ENCODE measurements around the gene RUFY3.
"Not testable (repeated sequence)": the region's sequence is repeated elsewhere in the genome, so short reads cannot be mapped to it uniquely, and the experiment has no call there.

RUFY3 gene

DNA sequence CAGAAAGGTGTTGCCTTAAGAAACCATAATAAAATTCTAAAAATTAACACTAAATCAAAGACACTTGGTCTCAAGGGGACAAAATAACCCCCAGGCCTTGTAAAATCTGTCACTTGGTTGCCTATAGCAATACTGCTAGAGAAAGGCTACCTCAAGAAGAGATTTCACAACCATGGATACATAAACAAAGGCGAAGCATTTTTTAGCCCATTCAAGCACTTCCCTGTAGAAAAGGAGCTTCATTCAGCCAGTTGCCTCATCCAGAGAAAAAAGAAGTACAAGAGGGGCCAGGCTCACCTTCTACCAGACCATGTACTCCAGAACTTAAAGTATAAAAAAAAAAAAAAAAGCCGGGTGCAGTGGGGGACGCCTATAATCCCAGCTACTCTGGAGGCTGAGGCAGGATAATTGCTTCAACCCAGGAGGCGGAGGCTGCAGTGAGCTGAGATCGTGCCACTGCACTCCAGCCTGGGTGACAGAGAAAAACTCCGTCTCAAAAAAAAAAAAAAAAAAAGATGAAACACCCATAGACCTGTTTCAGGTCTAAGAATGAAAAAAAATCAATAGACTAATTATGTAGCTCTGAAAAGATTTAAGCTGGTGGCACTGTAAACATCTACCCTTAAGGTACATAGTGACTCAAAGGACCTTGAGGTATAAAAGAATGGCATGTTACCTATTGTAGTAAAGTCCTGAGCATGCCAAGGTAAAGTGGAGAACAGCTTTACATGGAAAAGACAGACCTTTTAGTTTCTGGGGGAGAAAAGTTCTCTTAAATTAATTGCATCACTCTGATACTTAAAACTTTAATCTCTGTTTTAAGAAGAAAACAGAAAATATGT lies 18.0 kb downstream of the RUFY3 start:
- DNase-seq (ENCODE audit: low spot score), result no peak

GRCh38 chr4:70741867-70742658 lies 20.3 kb downstream of the RUFY3 start:
- no peak for DNase-seq (ENCODE audit: low spot score)

DNA sequence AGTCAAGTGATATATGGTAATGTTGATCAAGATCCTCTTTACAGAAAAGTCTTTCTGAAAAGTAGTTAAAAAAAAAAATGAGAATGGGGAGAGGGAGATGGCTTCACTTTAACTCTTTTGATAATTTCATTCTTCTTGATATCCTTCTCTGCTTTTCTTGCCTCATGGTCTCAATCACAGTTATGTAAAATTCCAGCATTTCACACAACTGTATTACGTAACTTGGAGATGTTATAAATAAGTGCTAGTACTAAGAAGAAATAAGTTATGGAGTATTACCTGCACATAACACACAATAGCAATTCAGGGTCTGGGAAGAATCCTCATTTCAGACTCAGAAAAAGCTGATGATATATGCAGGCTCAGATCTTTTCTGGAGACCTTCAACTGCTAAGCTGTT lies 22.0 kb downstream of the RUFY3 start:
- DNase-seq (ENCODE audit: low spot score), result no peak

GRCh38 chr4:70746179-70746839 lies 24.5 kb downstream of the RUFY3 start:
- no peak for DNase-seq (ENCODE audit: low spot score)

DNA sequence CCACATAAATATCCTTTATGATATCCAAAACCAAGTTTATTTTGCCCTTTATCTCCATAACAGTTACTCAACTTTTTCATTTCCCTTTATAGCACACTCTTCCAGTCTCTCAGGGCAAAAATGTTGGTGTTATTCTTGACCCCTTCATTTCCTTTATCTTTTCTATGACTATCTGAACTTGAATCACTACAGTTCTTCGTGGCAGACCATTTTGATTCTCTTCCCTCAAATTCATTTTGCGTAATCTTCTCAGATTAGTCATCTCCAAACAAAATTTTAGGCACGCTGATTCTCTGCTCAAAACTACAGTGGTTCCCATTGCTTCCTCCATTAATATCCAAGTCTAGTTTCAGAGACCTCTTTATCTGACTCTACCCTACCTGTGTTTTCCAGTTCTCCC lies 26.1 kb downstream of the RUFY3 start:
- no peak for DNase-seq (ENCODE audit: low spot score)

DNA sequence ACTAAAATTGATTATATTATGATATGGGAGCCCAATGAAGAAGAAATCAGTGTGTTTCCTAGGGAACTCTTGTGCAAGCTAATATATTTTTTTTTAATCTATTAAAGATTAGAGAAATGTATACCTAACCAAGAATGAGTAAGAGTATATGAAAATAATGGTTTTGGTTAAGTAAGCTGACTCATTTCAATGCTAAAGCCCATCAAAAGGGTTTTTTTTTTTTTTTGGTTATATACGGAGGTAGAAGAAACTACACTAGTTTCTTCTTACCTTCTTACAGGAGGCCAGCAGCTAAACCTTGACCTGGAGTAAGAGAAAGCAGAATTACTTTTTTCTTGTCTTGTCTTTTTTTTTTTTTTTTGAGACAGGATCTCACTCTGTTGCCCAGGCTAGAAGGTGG lies 27.5 kb downstream of the RUFY3 start:
- DNase-seq (ENCODE audit: low spot score), result no peak

GRCh38 chr4:70752236-70752635 lies 30.5 kb downstream of the RUFY3 start:
- DNase-seq (ENCODE audit: low spot score), result no peak

DNA sequence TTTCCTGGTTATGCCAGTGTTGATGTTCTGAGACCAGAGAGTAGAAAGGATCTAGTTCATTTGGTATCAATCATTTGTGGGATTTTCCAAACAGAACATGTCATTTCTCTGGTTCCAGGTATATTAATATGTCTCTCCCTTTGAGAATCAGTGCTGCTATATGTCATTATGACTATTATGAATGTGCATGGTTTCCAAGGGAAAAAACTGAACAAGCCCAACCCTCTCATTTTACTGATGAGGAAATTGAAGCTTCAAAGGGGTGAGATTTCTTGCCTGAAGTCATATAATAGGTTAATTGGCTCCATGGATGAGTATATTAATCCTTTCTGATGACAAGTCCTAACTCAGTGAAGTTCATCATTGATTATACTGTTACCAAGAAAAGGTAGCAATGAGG lies 31.9 kb downstream of the RUFY3 start:
- DNase-seq (ENCODE audit: low spot score), result no peak

DNA sequence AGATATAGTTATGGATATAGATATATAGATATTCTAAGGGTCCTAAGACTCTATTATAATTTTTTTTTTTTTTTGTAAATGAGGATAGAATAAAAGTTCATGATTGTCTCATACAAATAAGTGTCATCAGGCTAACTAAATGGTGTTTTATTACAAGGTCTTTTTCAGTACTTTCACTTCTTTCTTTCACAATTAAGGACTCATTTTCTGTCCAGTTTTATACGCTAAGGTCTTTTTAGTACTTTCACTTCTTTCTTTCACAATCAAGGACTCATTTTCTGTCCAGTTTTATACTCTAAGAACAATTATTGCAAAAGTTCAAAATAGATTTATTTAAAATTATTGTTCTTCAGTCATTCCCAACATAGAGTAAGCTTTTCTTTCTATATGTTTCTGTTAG lies 32.7 kb downstream of the RUFY3 start:
- DNase-seq (ENCODE audit: low spot score), result no peak

- no peak for DNase-seq (ENCODE audit: low spot score)
Measured at GRCh38 chr4:70754990-70755688, 33.4 kb downstream of the RUFY3 start.

GRCh38 chr4:70759126-70759525 lies 37.4 kb downstream of the RUFY3 start:
- DNase-seq (ENCODE audit: low spot score), result no peak

- DNase-seq (ENCODE audit: low spot score), result no peak
Measured at GRCh38 chr4:70759627-70760026, 37.9 kb downstream of the RUFY3 start.

GRCh38 chr4:70760662-70761061 lies 38.9 kb downstream of the RUFY3 start:
- DNase-seq (ENCODE audit: low spot score), result no peak

DNA sequence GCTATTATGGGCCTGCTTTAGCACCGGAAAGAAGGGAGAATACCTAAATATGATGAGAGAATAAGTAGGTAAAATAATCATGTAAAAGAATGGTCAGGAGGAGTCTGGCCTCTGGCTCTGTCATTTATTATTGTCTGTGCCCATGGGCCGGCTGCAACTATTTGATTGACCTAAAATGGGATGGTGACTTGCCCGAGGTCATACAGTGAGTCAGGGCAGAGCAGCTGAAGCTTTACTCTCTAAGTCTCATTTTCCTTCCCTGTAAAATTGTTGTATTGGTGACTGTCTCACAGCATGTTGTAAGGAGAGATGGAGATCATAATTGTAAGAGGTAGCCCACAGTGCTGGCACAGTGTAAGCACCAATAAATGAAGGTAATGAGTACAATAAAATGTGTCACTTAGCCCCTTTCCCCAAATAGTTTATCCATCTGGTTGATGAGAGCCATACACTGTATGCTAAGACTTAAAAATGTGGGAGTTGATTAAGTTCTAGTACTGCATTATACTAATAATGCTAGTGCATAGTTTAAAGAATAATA lies 39.6 kb downstream of the RUFY3 start:
- DNase-seq (ENCODE audit: low spot score), result no peak

- DNase-seq (ENCODE audit: low spot score), result no peak
Measured at GRCh38 chr4:70765368-70765767, 43.6 kb downstream of the RUFY3 start.

GRCh38 chr4:70768301-70768948 lies 46.7 kb downstream of the RUFY3 start:
- DNase-seq (ENCODE audit: low spot score), result no peak

DNA sequence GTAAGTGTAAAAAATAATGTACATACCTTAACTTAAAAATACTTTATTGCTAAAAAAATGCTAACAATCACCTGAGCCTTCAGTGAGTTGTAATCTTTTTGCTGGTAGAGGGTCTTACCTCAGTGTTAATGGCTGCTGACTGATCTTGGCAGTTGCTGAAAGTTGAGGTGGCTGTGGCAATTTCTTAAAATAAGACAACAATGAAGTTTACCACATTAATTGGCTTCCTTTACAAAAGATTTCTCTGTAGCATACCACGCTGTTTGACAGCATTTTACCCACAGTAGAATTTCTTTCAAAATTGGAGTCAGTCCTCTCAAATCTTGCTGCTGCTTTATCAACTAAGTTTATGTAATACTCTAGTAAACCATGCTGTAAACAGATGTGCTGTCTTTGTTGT lies 47.6 kb downstream of the RUFY3 start:
- not testable (repeated sequence) for DNase-seq (ENCODE audit: low spot score)

- DNase-seq (ENCODE audit: low spot score), result no peak
Measured at GRCh38 chr4:70772929-70773555, 51.3 kb downstream of the RUFY3 start.

DNA sequence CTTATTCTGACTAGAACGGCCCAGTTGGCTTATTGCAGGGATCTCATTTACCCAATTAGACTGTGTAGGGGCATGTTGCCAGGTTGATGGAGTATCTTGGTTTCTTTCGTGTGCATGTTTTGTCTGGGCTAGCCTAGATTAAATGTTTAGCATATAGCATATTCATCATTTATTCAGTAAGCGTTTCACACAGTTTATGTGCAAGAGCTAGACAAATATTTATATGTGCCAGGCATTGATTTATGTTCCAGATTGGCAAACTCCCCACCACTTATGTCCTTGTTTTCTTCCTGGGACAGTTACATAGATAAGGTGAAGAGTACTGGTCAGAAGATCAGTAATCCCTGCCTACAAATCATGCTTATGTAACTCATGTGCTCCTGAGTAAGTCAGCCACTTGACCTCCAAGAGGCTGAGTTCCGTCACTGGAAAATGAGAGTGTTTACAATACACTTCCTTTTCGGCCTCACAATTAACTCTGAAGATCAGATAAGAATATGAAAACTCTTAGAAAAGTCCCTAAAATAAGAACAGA lies 57.2 kb downstream of the RUFY3 start:
- no peak for DNase-seq (ENCODE audit: low spot score)

DNA sequence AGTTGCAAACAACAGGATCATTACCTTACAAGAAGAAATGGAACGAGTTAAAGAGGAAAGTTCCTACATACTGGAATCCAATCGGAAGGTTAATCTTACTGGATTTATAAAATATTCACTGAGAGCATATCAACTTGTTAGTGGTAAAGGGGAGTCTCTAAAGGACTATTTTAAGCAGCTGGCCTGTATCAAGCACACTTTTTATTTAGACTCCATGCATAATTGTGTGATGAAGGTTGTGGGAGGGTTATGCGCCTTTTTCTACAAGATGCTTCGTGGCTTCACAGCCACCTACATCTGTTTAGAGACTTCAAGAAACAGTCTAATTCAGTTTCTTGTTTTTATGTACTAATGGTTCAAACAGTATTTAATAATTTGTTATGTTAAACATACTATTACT lies 61.3 kb downstream of the RUFY3 start:
- DNase-seq (ENCODE audit: low spot score), result no peak

DNA sequence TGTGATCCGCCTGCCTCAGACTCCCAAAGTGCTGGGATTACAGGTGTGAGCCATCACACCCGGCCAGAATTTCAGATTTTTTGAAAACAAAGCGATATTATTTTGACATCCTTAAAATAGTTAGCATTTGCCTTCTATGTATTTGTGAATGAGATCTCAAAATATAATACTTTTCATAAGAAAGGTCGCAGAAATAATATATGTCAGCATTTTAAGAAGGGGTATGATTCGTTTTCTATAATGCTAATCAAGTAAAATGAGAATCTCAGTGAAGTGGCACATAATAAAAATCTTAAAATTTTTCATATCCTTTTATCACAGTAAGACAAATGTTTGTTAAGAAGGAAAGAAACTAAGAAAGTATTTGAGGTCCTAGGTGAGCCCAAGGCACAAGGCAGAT lies 65.7 kb downstream of the RUFY3 start:
- DNase-seq (ENCODE audit: low spot score), result no peak
